ENCODE data around the gene ATAD3B.
A peak's percentile ranks its signal among the peaks of the same experiment; 100 is the strongest.

ATAD3B gene

GRCh38 chr1:1536019-1536937 lies 64.7 kb downstream of the ATAD3B start:
- DNase-seq = no peak

GRCh38 chr1:1536938-1537546 lies 65.5 kb downstream of the ATAD3B start:
- DNase-seq = no peak

- DNase-seq = no peak
These were observed 66.2 kb downstream of the ATAD3B start for GRCh38 chr1:1537626-1538250.

GRCh38 chr1:1538334-1538733 lies 66.8 kb downstream of the ATAD3B start:
- no peak for DNase-seq

GRCh38 chr1:1538989-1539309 lies 67.4 kb downstream of the ATAD3B start:
- no peak for DNase-seq

- no peak for DNase-seq
These were observed 67.9 kb downstream of the ATAD3B start for GRCh38 chr1:1539310-1540089.

GRCh38 chr1:1540090-1540817 lies 68.7 kb downstream of the ATAD3B start, which contains the start of gene TMEM240:
TMEM240 (minus strand) TSS chr1:1540624; CDS start chr1:1540346, 278 bp downstream.
- peak; percentile 88 for DNase-seq

- no peak for DNase-seq
These were observed 69.5 kb downstream of the ATAD3B start for GRCh38 chr1:1540818-1541628.

- no peak for DNase-seq
These were observed 70.6 kb downstream of the ATAD3B start for GRCh38 chr1:1541956-1542765.

GRCh38 chr1:1542766-1543705 lies 71.5 kb downstream of the ATAD3B start:
- DNase-seq = no peak

GRCh38 chr1:1543706-1544099 lies 72.1 kb downstream of the ATAD3B start:
- no peak for DNase-seq

GRCh38 chr1:1544544-1544943 lies 73.0 kb downstream of the ATAD3B start:
- DNase-seq = no peak
